GM19468 (cell line): Measurements from ENCODE around the gene ENHO.

Experiments
- ATAC-seq: cut with Tn5 transposase; IDR thresholded peaks from one replicate; pipeline ENCODE4 v1.9.1; 2021; ENCODE audit warnings: mild to moderate bottlenecking, moderate library complexity, moderate number of reproducible peaks; ENCODE audit not compliant: unreplicated experiment; ENCODE audit errors: extremely low read depth

ENHO gene

DNA sequence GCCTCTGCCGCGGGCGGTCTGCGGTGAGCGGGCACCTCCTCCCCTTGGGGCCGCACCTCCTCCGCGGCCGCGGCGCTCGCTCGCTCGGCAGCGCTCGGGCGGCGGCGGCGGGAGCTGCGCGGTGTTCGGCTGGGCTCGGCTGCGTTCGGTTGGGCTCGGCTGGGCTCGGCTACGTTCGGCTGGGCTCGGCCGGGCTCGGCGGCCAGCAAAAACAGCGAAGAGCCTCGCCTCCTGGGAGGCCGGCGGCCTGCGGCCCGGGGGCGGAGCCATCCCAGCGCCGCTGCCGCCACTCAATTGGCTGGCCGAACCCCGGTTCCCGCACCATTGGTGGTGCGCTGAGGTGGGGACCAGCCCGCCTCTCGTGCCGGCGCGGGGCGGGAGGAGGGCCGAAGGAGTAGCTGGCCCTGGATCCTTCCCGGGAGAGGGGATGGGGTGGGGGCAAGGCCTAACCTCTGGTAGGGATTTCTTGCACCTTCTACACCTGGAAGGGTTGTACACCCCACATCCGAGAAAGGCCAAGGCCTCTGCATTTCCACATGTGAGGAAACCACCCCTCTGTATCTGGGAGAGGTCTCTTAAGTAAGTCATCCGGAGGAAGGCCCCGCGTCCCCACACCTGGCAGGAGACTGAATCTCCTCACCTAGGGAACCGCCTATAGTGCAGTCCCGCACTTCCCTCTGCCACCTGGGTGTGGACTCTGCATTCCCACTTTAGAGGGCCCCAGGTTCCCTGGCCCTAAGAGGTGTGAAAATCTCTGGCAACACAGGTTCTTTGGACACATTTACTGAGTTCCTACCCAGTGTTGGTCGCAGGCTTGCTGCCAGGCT is at the start of gene ENHO:
Gene ENHO, minus strand, starts transcription at position 20 of the 827 bp plus-strand sequence. CDS start 1,295 bp downstream, outside the sequence.
- peak; percentile 64 for ATAC-seq

DNA sequence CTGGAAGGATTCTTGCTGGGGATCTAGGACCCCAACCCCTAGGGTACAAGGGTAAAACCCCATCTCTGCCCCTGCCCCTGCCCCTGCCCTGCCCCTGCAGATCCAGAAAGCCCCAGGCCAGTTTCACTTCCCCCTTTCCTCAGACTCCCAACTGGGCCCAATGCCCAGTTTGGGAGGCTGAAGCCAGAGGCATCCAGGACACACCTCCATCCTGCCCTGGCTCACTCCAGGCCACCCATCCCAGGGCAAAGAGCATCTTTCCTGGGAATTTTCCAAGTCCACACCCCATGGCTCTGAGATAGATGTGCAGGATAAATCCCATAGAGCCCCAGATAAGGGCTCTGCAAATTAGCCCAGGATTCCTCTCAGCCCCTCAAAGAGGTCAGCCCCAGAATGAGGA is 49.3 kb upstream of the ENHO start:
- no peak for ATAC-seq

DNA sequence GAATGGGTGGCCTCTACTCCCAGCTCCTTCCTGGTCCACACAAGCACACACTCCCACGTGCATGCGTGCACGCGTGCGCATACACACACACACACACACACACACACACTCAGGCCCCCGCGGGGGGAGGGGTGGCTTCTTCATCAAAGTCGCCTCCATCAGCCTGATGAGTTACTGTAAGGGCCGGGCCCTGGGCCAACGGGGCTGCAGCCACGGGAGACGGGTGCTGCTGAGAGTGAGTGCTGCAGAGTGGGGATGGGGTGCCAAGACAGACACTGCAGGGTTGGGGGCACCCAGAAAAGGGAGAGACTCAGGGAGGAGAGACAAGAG is 48.7 kb upstream of the ENHO start:
- no peak for ATAC-seq

DNA sequence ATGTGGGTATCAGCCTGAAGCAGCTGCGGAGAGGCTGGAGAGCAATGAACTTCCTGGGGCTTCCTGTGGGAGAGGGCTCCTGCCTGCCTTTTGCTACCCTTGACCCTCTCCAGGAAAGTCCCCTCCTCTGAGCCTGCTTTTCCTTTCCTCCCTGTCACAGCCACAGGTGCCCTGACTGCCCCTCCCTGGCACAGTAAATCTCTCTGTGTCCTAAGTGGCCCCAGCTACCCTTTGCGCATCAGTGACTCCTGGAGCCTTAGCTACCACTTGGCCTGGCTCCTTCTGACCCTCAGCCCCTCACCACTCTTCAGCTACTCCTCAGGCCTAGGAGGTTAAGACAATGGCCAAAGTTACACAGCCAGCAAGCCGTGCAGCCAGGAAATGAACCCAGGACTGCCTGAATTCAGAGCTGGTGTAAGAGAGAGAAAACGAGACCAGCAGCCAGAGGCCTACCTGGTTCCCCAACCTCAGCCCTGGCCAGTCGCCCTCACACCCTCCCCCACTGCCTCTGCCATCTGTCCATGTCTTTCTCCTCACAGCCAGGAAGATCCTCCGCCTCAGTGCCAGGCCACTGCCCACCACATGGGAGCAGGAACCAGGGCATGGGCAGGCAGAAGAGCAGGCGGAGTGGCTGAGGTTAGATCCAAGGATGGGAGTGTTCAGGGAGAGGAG is 48.2 kb upstream of the ENHO start:
- no peak for ATAC-seq

DNA sequence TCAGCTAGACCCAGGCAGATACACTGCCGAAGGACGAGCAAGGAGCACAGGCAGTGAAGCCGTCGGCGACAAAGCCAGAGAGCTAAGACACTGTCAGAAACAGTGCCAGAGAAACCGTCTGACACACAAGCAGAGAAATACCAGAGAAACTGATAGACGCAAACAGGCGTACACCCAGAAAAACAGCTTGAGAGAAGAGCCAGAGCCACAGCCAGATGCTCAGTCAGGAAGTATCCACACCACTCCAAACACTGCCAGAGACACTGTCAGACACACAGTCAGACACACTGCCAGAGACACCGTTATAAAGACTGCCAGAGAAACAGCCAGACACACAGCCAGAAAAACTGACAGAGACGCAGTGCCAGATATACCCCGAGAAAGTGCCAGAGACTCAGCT is 47.6 kb upstream of the ENHO start:
- ATAC-seq, result no peak

DNA sequence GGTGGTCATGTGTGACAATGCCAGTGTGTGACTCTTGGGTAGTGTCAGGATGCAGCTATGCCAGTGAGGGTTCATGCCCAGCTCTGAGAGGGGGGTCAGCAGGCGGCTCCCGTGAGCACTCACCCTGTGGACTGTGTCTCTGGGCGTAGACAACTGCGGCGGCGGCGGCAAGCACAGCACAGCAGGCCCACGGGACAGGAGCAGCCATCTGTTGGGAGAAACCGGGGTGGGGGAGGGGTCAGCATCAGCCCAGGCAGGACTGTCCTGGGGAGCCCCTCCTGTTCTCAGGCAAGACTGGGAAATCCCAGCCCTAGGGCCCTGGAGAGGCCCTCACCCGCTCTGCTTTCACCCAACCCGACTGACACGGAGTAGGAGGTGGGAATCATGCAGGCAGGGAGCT is 46.0 kb upstream of the ENHO start:
- no peak for ATAC-seq

DNA sequence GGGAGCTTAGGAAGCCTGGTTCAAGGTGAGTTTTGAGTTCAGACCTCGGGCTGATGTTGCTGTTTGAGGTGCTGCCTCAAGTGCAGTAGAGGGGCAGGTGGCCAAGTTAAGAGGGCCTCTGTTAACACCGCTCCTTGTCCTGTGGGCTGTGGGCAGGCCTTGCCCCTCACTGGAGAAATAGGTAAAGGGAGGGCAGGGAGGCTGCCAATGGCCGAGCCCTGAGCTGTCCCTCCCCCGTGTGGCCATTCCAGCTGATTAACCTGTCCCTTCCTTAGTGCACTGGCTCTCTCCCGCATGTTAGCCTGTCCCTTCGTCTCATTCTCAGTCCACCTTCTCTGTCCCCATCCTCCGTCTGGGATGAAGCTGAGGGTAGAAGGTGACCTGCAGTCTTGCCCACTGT is 45.3 kb upstream of the ENHO start:
- no peak for ATAC-seq

DNA sequence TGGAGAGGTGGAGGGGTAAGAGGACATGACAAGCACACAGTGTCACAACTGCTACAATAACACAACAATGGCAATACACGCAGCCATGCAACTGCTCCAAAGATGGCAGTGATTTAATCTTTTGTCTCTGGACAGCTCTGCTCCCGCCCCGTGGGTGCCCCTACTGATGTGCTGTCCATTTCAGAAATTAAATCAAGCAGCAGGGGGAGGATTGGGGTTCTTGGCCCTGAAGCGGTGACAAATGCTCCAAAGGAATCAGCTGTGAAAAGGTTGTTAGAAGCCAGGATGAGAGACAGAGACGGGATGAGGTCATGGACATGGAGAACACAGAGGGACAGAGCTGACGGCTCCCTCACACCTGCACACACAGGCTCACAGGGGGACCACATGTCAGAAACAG is 44.2 kb upstream of the ENHO start:
- no peak for ATAC-seq

DNA sequence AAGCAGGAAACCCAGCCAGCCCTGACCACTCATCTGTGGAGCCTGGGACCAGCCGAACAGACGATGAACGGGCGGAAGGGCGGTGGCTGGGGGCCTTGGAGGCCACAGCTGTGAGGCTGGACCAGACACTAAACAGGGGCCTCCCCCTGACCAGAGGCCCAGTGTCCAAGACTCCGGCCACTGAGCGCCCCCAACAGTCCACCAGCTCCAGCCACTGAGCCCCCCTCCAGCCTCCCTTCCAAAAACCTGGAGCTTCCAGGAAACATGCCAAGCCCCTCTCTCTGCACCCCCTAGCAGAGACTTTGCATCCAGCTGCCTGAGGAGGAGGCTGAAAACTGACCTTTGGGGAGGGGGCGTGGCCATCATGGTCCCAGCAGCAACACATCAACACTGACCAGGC is 43.5 kb upstream of the ENHO start:
- no peak for ATAC-seq

DNA sequence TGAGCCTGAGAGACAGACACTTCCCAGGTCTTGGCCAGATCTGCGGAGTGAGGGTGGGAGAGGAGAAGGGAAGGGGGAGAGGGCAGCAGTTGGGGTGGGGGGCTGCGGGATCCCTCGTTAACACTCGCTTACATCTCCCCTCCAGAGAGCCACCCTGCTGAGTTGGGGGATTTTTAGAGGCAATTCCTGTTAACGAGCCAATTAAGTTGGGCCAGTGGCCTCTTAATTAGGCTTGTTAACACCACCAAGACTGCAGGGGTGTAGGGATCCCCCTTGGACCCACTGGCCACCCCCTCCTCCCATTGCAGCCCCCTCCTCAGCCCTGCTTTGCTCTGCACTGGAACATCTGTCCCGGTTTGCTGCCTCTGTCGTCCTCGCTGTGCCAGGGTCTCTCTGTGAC is 43.1 kb upstream of the ENHO start:
- ATAC-seq, result no peak

DNA sequence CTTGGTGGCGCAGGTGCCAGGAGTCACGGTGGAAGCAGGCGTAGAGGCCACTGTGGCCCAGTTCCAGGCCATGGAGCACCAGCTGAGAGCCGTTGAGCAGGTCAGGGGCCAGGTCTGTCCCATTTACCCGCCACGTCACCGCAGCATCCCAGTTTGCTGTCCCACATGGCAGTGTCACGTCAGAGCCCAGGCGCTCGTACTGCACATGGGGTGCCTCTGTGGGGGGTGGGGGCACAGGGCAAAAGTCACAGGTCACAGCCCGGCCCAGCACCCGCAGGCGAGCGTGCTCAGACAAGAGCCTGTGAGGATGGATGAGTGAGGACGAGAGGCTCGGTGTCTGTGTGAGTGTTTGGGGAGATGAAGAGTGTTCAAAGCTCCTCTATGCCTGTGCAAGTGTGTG is 41.8 kb upstream of the ENHO start:
- ATAC-seq, result no peak

DNA sequence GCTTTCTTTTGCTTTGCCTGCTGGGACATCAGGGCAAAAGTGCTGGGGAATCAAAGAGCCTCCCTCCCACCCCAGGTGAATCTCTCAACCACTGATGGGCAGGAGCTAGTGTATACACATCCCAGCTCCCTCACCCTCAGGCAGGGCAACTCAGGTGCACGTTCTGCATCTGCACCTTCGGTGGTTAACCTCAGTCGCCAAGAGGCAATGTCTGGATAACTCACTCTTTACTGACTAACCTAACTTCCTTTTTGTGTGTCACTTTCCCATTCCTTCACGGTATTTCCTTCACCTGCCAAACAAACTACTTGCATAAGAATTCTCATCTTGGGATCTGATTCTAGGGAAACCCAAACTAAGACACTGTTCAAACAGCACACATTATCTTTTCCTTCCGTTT is 40.5 kb upstream of the ENHO start:
- no peak for ATAC-seq

DNA sequence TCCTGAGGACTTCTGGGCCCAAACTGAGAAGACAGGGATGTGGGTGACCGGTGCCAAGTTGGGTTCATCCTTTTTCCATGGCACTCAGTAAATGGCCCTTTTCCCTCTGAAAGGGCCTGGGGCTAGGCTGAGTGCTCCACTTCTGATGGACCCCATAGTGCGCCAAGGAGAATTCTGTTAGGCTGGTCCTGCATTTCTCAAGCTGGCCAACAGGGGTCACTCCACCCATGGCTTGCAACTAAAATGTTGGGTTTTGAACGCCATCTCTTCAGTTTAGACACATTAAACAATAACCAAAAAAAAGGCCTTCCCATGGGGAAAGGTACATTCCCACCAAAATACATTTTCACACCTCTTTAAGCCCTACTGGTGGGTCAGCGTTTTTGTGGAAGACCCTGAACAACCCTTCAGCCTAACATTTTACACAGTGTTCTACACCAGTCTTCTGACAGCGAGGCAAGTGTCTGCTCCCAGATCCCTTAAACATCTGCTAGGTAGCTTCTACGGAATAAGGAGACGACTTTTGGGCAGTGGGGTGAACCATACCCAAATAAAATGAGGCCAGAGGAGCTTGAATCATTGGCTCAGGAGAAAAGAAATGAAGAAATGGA is 39.5 kb upstream of the ENHO start:
- ATAC-seq, result no peak

DNA sequence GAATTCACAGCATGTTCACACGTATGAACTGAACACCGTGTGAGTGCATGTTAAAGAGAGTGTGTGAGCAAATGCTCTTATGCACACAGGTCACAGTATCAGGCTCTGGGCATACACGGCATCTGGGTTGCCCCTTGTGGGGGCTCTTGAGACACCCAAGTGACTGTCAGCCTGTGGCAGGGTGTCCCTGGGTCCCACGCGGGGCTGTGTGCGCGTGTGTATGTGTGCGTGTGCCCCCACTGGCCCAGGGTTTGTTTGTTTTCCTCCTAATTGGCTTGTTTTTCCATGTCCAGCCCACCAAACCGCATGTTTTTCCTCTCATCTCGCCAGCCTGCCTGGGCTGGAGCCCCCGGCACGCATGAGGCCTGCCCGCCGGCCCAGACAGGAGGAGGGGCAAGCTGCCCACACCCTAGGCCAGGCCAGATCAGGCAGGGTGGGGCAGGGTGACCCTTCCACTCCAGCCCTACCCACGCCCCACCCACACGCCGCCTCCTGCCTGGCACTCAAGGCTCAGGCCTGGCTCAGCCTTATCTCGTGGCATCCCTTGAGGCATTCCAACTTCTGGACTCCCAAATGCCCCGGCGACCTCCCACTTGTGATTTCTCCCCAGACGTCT is 37.9 kb upstream of the ENHO start:
- ATAC-seq, result no peak

DNA sequence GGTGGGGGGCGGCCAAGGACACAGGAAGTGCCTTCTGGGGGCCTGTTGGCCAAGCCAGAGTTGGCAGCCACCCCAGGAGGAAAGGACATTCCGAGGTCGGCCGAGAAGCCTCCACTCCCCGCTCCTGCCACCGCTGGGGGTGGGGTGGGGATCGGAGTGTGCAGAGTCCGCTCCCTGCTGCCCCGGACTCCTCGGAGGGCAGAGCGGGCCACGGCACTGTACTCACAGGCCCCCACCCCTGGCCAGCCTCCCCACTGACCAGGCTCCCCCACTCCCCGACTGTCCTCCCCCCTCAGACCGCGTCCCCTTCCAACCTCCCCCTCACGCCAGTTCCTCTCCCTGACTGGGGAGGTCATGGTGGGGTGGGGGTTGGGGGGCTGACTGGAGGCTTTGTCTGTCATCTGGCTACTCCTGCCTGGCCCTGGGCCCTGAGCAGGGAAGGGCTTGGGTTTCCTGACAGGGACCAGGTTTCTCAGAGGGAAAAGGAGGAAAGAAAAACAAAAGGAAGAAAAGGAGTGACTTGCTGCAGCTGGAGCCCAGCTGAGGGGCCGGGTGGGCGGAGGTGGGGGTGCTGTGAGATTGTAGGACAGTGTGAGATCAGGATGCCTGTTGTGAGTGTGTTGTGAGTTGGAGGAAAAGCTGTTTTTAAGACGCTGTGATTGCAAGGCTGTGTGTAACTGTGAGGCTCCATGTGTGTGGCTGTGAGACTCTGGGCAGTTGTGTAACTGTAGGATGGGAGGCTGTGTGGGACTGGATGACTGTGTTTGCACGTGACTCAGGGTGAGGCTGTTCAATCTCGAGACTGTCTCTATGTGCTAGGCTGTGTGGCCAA is 37.0 kb upstream of the ENHO start:
- no peak for ATAC-seq

DNA sequence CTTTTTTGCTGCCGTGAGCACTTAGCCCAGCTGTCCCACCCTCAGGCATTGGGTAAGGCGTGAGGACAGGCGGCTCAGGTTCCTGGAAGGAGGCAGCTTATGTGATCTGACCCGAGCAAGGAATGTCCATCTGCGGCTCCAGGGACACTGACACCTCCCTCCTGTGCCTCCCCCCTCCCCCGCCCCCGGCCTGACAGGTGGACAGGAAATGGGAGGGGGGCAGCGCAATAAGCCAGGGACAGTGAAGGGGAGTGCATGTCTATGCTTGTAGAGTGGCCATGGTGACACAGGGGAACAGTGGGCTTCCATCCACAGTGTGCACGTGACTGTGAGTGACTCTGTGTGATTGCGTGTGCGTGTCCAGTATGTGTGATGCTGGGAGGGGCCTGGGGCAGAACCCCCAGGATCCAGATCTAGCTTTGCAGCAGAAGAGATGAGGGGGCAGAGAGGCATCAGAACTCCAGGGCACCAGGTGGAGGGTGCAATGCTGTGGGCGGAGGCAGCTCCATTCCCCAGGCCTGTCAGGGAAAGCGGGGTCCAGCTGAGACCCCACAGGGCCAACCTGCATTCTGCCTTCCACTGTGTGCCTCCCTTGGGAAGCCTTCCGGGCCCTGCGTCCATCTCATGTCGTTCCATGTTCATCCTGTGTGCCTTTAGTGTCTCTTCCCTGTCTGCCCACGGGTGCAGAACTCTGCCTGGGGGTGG is 36.3 kb upstream of the ENHO start:
- ATAC-seq, result no peak

DNA sequence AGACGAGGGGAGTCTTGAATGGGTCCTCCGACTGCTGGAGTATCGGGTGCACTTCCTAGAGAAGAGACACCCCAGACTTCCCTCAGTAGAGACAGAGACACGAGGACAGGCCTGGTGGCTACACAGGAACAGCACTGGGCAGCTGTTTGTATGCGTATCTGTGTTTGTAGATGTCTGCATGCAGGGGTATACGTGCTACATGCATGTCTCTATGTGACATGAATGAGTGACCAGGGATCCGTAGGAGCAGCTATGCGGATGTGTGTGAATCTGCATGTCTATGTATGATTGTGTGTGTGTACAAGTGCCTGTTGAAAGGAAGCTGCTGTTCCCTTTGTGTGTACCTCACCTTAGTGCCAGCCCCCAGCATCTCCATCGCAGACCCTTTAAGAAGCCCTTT is 35.6 kb upstream of the ENHO start:
- ATAC-seq, result no peak

DNA sequence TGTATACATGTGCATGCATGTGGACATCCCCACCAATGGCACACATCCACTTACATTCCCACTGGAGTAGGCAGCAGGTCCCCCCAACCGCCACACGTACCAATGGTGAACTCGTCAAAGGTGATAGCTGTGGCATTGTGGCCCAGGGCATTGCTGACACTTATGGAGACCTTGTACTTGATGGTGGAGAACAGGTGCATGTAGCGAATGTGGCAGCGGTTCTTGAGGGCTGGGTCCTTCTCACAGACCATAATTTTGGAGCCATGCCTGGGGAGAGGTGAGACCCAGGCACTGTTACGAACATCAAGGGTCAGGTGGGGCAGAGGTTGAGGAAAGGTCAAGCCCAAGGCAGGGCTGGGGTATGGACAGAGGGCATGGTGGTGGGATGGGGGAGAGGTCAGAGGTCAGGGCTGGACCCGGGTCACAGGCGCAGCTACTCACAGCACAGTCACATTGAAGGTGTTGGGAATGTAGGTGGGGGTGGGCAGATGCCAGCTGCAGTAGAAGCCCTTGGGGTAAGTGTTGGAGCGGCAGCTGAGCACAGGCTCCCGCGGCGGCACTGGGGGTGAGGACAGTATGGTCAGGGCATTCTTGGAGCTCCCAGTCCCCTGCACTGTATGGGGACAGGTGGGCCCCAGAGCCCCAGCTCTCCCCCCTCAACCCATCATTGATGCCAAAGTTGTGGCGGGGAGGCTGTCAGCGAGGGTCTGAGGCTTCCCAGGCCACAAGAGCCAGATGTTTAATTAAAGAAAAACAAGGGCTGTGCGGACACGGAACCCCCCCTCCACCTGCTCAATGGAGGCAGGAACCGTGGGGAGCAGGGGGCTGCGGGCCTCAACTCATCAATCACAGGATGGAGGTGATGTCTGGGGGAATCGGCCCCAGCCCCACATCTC is 34.9 kb upstream of the ENHO start:
- ATAC-seq, result no peak

DNA sequence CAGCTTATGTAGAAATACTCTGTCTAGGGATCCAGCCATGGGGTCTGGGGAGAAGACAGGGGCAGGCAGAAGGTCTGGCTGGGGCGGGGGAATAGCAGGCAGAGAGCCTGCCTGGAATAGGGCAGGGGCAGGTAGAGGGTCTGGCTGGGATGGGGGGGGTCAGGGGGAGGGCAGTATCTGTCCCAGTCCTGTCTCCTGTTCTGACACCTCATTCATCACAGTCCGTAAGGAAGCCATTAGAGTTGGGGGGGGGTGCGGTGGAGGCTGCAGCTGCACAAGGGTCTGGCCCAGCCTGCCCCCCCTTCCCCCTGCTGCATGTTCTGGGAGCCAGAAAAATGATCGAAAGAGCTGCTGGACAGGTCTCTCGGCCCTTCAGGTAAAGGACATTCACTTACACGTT is 34.2 kb upstream of the ENHO start:
- no peak for ATAC-seq
